ENCODE measurements around the gene CRTC3.

CRTC3 gene

DNA sequence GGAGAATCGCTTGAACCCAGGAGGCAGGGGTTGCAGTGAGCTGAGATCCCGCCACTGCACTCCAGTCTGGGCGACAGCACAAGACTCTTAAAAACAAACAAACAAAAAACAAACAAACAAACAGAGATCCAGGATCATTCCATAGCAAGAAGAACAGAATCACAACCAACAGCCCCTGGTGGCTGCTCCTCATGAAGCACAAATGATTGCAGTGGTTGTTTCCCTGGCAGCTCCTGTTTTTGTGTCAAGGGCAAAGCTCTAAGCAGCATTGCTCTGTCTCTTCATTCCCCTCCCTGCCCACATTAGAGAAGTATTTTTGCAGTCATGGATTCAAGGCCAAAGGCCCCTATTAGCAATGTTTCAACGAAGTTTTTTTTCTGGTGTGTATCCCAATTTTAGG, 161.6 kb downstream of the CRTC3 start:
- DNase-seq (ENCODE audit: insufficient read length, low spot score) (no peak), FAIRE-seq (no peak)
- no peak for TF ChIP-seq POLR2A (IDR thresholded peaks at IDR 0.05; ENCODE audit: low read depth, low read length)

GRCh38 chr15:90691982-90692773, 162.5 kb downstream of the CRTC3 start:
- DNase-seq (ENCODE audit: insufficient read length, low spot score) (no peak), FAIRE-seq (no peak)
- no peak for TF ChIP-seq POLR2A (IDR thresholded peaks at IDR 0.05; ENCODE audit: low read depth, low read length)
